Stimulated activated CD4-positive, alpha-beta T cell treated with anti-CD3 and anti-CD28 coated beads, TNF-alpha, amount 100 ng/mL, for 24 hours (primary cell): ENCODE results near the gene SOWAHA.

Experiments used
- DNase-seq, 3 experiments: peaks; one replicate each; pipeline ENCODE4 v3.0.0-alpha.2; 2020; ENCODE audit warnings: low read depth in 3 of 3

SOWAHA gene

DNA sequence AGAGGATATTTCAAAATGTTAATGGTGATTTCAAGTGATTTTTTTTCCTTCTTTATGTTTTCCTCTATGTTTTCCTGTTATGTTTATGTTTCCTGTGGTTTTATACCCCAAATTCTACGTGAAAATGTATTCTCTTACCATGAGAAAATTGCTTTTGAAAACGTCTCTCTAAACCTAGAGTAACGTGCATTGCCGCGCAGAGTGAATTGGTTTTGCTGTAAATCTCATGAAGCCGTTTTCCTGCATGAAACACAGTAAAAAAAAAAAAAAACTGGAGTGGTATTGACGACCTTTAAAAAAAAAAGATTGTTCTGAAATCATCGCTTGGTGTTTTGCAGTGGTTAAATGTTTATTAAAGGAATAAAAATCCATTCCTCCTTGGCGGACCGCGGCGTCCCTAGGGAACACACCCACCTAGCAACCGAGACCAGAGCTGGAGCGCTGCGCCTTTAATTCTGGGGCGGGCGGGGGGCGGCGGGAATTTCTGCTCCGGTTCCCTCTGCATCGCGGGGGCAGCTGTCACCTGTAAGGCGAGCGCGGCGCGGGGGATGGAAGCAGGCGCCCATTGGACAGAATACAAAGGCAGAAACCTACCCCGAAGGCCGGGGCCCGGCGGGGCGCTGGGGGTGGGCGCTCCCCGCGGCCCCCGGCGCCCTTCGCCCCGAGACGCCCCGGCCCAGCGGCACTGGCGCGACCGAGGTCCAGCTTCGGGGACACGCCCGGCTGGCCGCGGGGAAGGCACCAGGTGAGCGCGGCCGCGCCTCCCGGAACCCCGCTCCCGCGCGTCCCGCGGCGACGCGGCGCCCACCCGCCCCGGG lies at the start of gene SOWAHA:
SOWAHA (plus strand) TSS at position 522 of the 818 bp plus-strand sequence. CDS start 320 bp downstream, outside the sequence.
- DNase-seq: no peak

DNA sequence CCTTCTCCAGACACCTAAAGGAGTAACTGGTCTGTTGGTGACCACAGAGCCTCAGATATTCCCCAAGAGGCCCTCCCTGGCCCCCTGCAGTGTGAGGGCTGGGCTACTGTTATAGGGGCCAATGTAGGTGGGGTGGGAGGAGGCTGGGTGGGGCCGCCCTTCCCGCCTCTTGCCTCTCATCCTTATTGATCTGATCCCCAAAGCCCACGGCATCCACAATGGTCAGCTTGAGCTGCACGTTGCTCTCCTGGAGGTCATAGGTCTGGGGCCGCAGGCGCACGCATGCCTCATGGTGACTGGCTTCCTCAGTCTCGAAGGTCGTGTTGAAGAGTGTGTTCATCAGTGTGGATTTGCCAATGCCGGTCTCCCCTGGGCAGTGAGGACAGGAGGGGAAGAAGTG lies 49.1 kb upstream of the SOWAHA start:
- no peak for DNase-seq

DNA sequence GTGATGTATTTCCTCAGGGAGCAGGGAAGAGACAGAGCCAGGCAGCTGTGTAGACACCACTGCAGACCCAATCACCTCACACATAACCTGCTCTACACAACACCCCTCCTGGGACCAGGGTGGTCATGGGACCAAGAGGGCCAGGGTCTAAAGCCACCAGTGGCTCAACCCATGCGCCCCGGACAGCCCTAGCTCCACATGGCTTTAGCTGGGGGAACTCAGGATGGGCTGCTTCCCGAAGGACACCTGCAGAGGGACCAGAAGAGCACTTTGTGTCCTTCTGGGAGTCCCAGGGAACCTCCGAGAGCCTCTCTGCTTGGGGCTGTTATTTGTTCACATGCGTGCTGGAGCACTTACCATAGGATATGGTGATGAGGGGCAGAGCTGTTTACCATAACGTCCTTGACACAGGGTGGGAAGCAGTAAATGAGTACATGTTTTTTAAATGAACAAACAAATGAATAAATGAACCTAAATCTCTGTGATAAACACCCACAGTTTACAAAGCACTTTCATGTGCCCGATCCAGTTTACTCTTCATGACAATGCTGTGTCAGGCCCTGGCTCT lies 48.3 kb upstream of the SOWAHA start:
- DNase-seq: no peak

DNA sequence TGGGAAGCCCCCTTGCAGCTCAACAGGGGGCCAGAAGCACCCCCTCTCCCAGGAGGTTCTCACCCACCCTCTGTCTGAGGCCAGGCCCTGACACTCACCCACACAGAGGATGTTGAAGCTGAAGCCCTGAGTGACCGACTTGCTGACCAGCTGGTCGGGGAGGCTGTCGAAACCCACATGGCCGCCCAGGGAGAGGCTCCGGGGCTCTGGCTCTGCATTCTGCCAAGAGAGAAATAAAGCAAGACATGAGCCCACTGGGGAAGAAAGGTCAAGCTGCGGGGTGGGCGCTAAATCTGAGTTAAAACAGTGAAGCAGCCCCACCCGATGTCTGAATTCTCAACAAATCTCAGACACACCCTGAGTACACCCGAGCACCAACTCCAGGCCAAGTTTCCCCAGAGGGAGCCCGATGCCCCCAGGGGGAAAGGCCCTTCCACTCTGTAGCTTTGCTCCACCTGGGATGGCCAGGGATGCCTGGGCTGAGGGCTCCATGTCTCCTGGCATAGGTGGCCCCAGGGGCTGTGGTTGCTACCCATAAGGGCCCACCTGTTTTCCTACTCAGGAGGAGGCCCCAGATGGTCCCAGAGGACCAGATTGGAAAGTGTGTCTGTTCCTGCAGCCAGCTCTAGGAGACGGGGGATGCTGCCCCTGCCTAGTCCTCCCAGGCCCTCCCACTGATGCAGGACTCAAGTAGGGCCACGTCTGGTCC lies 47.6 kb upstream of the SOWAHA start:
- DNase-seq: no peak

DNA sequence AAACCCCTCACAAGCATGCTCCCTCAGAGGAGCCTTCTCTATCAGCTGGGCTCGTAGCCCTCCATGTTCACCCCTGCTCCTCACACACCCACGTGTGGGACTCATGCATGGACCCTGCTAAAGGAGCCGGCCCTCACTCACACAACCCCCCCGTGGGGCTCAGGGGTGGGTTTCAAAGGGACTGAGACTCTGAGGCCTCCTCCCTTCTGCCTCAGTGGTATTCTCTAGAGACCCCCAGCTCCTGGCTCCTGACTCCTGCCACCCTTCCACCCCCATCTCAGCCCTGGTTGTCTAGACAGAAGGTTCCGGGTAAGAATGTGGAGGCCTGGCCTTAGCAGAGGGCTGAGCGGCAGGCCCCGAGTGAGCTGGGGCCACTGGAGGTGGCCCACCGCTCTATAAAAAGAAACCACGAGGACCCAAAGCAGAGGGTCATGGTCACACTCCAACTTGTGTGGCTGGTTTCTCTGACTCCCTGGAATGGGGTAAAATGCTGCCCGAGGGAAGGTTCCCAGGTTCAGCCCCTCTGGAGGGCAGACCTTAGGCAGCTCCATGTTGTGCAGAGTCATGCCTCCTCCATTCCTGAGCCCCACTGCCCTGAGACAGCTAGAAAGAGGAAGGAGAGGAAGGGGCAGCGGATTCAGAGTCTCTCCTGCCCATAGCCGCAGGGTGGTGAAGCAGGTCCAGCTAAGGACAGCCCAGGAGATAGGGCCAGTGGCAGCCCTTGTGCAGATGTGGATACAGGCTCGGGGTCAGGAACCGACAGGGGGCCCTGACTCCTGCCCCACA lies 46.9 kb upstream of the SOWAHA start:
- no peak for DNase-seq

GRCh38 chr5:132766806-132767055 lies 46.4 kb upstream of the SOWAHA start:
- no peak for DNase-seq

DNA sequence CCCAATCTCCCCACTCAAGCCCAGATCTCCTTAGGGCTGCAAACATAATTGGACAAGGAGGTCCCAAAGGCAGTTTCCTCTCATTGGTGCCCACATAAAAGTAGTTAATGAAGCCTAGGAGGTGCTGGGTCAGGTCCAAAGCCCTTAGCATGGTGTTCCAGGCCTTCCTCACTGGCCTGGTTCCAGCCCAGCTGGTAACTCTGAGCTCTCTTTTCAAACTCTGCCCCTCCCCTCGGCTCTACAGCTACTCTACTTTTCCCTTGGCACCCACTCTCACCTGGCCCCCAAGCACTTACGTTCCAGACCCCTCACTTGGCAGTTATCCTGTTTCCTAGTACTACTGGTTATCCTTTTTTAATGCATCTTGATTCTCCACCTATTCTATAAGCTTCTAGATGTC lies 46.0 kb upstream of the SOWAHA start:
- DNase-seq: no peak

GRCh38 chr5:132768485-132768868 lies 44.6 kb upstream of the SOWAHA start:
- DNase-seq: no peak

DNA sequence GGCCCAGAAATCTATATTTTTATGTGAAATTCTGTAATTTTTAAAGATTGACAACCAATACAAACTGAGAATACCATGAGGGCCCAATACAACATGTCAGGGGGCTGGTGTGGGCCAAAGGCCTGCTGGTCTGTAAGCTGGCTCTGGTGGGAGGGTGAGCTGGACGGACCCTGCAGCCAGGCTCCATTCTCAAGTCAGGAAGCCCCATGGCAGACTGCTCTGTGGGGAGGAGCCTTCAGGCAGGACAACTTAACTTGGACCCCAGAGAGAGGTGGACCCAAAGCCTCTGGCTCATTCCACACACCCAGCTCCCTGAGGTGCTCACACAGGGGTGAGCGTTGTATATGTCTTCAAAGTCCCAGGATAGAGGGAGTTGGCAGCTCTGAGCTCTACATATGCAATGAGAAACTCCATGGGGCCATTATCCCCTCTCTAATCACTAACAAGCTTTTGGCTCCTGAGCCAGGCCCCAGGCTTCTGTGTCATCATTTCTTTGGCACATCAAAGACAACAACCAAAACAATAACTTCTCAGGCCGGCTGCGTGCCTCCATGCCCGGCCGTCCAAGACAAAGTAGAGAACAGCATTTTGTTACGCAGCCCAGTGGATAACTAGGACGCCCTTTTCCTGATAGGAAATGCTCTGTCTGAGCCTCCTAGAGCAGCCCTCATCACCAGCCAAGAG lies 42.5 kb upstream of the SOWAHA start:
- DNase-seq: no peak

DNA sequence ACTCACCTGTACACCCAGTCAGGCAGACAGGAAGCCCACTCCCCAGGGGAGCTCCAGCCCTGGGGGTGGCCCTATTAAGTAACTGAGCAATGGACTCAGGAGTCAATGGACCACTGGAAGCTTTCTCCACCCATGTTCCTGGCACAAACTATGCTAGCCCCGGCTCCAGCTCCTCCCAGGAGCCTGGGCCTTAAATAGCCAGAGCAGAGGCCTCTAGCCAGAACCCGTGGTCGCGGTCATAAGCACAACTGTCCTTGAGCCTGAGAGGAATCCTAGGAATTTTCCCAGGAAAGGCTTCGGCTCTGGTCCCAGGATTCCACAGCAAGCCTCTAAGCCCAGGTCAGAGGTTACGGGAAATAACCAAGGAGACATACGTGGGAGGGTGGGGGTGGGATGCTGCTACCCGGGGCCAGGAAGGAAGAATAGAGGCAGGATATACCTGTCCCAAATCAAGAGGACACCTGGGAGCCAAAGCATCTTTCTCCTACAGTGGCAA lies 41.6 kb upstream of the SOWAHA start:
- DNase-seq: no peak

DNA sequence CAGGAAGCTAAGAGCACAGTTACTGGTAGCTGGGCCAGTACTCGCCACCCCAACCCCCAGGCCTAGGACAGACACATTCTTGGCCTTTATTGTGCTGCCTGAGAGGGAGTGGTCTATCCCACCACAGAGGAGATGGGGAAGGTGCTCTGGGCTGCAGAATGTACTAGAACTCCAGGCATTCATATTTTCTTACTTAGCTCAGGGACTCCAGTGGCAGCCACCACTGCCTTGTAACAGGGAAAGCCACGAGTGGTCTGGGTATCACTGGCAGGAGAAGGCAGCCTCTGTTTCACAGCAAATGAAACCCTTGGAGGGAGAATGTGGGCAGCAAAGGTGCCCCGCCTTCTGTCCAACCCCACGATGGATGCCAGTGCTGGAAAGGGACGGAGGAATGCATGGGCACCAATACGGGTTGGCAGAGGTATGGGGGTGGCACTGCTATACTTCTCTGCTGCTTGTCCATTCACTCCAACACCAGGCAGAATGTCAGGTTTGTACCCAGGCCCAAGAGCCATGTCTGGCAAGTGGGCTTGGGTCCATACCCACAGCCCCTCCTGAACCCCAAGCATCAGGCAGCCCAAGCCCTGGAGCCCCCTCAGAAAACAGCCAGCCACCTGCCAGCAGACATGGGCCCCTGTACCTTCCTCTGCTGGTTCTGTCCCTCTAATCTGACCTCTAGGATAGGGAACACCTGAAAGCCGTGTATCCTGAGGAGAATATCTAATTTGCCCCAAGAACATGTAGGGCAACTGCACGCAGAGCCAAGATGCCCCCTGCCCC lies 40.6 kb upstream of the SOWAHA start:
- no peak for DNase-seq

- DNase-seq: no peak
Measured at GRCh38 chr5:132773114-132773513, 40.0 kb upstream of the SOWAHA start.

DNA sequence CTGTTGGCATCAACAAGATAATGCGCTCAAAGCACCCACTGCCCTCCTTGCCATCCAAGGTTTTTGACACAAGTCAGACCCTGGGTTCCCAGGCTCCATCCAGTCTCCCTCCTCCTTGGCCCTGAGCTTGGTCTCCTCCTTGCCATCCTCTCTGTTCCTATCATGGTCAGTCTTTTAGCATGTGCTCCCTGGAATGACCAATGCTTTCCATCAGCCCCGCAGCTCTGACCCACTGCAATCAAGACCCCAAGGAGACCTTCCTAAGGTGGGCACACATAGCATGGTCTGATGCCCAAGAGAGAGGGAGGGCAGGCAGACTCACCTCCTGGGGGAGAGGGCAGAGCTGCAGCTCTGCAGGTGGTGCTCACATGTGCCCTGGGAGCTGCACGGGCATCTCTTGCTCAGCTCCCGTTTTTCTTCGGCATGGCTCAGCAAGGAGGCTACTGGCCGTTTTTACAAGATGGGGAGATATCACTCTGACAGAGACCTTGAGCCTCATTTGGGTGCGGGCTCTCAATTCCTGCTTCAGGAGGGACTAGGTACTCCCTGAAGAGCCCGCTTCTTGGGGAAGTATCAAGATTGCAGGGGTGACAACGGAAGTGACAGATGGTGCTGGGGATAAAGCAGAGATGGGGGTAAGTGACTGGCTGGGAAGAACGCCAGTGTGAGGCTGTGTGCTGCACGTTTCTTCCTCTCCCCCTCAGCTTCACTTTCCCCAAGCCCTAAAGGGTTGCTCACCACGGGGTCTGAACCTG lies 39.3 kb upstream of the SOWAHA start:
- no peak for DNase-seq

DNA sequence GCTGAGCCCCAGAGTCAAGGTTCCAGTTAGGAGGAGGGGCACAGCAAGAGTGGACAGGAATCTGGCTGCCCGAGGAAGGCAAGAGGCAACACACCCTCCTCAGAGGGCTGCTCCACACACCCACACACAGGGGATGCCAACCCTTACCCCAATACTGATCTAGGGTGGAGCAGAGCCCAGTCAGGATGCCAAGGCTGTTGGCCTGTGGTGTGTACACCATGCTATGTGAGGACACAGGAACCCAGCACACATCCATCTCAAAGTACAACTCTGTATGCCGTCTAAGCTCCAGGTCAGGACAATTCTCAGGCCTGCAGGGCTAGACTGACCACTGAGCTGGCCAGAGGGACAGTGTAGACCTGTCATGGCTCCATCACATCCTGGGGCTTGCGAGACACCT lies 38.7 kb upstream of the SOWAHA start:
- no peak for DNase-seq

GRCh38 chr5:132774896-132775295 lies 38.2 kb upstream of the SOWAHA start:
- no peak for DNase-seq

GRCh38 chr5:132775476-132775961 lies 37.6 kb upstream of the SOWAHA start:
- no peak for DNase-seq

GRCh38 chr5:132776131-132776937 lies 36.8 kb upstream of the SOWAHA start:
- no peak for DNase-seq

DNA sequence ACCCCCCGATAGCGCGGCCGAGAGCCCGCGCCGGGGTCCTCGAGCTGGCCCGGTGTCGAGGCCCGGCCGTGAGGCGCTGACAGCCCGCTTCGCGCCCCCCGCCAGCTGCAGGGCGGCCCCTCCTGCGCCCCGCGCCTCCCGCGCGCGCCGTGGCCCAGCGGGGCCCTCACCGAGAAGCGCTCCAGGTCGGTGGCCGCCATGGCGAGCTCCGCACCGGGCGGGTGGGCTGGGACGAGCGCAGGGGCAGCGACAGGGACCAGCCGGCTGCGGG lies 36.2 kb upstream of the SOWAHA start:
- DNase-seq: no peak
